ENCODE measurements around the gene BAHCC1.

The BAHCC1 gene

GRCh38 chr17:81386646-81387099 is 8.6 kb upstream of the BAHCC1 start:
- Histone ChIP-seq H3K9me3 (replicated peaks; ENCODE audit: insufficient read depth, low read length) (no peaks in the 10 kb centered on the region), H3K4me2 (ENCODE audit: low read depth, low read length) (peak overlapping the region; percentile 81; the same call in 1 of the 2 replicates), H3K27ac (ENCODE audit: low read length) (no peak overlapping the region), H3K4me3 (ENCODE audit: low read length) (peak overlapping the region; percentile 48; the same call in 1 of the 2 replicates), H3K79me2 (ENCODE audit: low read length) (no peaks in the 10 kb centered on the region), H2AFZ (ENCODE audit: low read length) (no peak overlapping the region), H4K20me1 (ENCODE audit: insufficient read depth, low read length) (no peaks in the 10 kb centered on the region), H3K36me3 (replicated peaks; ENCODE audit: insufficient read depth, low read length) (no peaks in the 10 kb centered on the region), H3K9ac (ENCODE audit: low read length) (no peak overlapping the region), H3K9me2 (replicated peaks; ENCODE audit: insufficient read depth, low read length) (no peaks in the 10 kb centered on the region), H3K27me3 (replicated peaks; ENCODE audit: insufficient read depth, low read length) (peaks cover 93% of the 10 kb centered on the region), H3F3A (ENCODE audit: insufficient read depth, low read length) (no peaks in the 10 kb centered on the region), H3K4me1 (ENCODE audit: low read length) (no peaks in the 10 kb centered on the region)
- TF ChIP-seq EZH2phosphoT487 (IDR thresholded peaks at IDR 0.05; ENCODE audit: low read length) (no peak), CTCF (IDR thresholded peaks at IDR 0.05; ENCODE audit: low read length) (no peak), EZH2 (optimal IDR thresholded peaks at IDR 0.05; ENCODE audit: low read depth, low read length) (no peak)
- DNase-seq, result no peak

GRCh38 chr17:81387100-81388090 is 7.9 kb upstream of the BAHCC1 start:
- H3K36me3 ChIP-seq (replicated peaks; ENCODE audit: insufficient read depth, low read length), result no peaks in the 10 kb centered on the region
- H3F3A ChIP-seq (ENCODE audit: insufficient read depth, low read length), result no peaks in the 10 kb centered on the region
- H3K9me3 ChIP-seq (replicated peaks; ENCODE audit: insufficient read depth, low read length), result no peaks in the 10 kb centered on the region
- H3K79me2 ChIP-seq (ENCODE audit: low read length), result no peaks in the 10 kb centered on the region
- H3K27me3 ChIP-seq (replicated peaks; ENCODE audit: insufficient read depth, low read length), result peaks cover 93% of the 10 kb centered on the region
- DNase-seq, result no peak
- no peaks in the 10 kb centered on the region for H4K20me1 ChIP-seq (ENCODE audit: insufficient read depth, low read length)
- peak overlapping the region; percentile 48; the same call in 1 of the 2 replicates for H3K4me3 ChIP-seq (ENCODE audit: low read length)
- H3K9ac ChIP-seq (ENCODE audit: low read length), result no peak overlapping the region
- H3K9me2 ChIP-seq (replicated peaks; ENCODE audit: insufficient read depth, low read length), result no peaks in the 10 kb centered on the region
- H3K4me1 ChIP-seq (ENCODE audit: low read length), result no peaks in the 10 kb centered on the region
- peak overlapping the region; percentile 81 for H3K4me2 ChIP-seq (ENCODE audit: low read depth, low read length)
- H2AFZ ChIP-seq (ENCODE audit: low read length), result no peak overlapping the region
- TF ChIP-seq EZH2phosphoT487 (IDR thresholded peaks at IDR 0.05; ENCODE audit: low read length), result no peak
- TF ChIP-seq CTCF (IDR thresholded peaks at IDR 0.05; ENCODE audit: low read length), result no peak
- TF ChIP-seq EZH2 (optimal IDR thresholded peaks at IDR 0.05; ENCODE audit: low read depth, low read length), result peak; percentile 36
- no peak overlapping the region for H3K27ac ChIP-seq (ENCODE audit: low read length)

- Histone ChIP-seq H3K9me3 (replicated peaks; ENCODE audit: insufficient read depth, low read length) (no peaks in the 10 kb centered on the region), H3K27ac (ENCODE audit: low read length) (no peak overlapping the region), H4K20me1 (ENCODE audit: insufficient read depth, low read length) (no peaks in the 10 kb centered on the region), H3F3A (ENCODE audit: insufficient read depth, low read length) (no peaks in the 10 kb centered on the region), H3K27me3 (replicated peaks; ENCODE audit: insufficient read depth, low read length) (peaks cover 93% of the 10 kb centered on the region), H3K4me2 (ENCODE audit: low read depth, low read length) (no peak overlapping the region), H3K36me3 (replicated peaks; ENCODE audit: insufficient read depth, low read length) (no peaks in the 10 kb centered on the region), H3K9me2 (replicated peaks; ENCODE audit: insufficient read depth, low read length) (no peaks in the 10 kb centered on the region), H3K9ac (ENCODE audit: low read length) (no peak overlapping the region), H3K79me2 (ENCODE audit: low read length) (no peaks in the 10 kb centered on the region), H2AFZ (ENCODE audit: low read length) (no peak overlapping the region), H3K4me1 (ENCODE audit: low read length) (no peaks in the 10 kb centered on the region), H3K4me3 (ENCODE audit: low read length) (no peak overlapping the region)
- no peak for TF ChIP-seq EZH2 (optimal IDR thresholded peaks at IDR 0.05; ENCODE audit: low read depth, low read length)
- TF ChIP-seq CTCF (IDR thresholded peaks at IDR 0.05; ENCODE audit: low read length), result no peak
- TF ChIP-seq EZH2phosphoT487 (IDR thresholded peaks at IDR 0.05; ENCODE audit: low read length), result no peak
- DNase-seq, result no peak
Observed at GRCh38 chr17:81388091-81388611, 7.1 kb upstream of the BAHCC1 start.
